ENCODE results near the gene SERPINB8. TPM values are rescaled to one million over a fixed set of nuclear protein-coding genes. Genes with fewer than 3 reads are reported as not detected.

The SERPINB8 gene
- total RNA-seq, 1 experiment from 2014 or later: 2.0 TPM

DNA sequence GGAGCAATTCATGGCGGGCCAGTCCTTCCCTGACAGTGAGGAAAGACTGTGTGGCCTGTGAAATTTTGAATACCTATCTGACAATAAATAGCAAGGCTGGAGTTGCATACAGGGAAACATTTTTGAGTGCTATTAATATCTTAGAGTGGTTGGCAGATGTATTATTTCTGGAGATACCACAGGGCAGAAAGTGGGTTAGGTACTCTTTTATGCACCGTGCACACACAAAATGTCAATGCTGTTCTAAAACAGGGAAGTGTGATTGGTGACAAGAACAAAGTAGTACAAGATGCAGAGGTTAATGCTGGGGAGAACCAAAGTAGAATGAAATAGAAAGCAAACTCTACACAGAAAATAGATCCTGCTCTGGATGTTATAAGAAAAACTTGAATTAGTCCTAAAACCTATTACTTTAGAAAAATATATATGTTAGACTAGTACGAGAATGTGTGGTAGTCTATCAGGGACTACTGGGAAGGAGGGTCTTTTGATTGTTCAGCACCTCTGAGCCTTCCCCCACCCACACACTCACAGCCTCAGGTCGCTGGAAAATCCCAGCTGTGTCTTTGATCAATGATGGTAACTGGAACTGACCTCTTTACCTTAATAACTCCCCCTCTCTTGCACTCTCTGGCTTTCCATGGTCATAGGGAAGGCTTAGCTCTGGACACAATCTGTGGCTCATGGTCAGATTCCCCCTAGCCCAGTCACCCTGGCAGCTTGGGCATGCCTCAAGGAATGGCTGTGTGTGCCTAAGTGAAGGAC, 58.2 kb downstream of the SERPINB8 start:
- ChIA-PET POLR2A (no interaction called here), CTCF (no interaction called here)
- ATAC-seq (no peak), DNase-seq (ENCODE audit: low read depth, low spot score) (no peak)
- Histone ChIP-seq H3K27ac (ENCODE audit: low read length) (no peak overlapping the region), H3K4me3 (ENCODE audit: low read depth in 2 of 2, low read length in 2 of 2) (no peak overlapping the region), H3K27me3 (ENCODE audit: control insufficient read depth, insufficient read depth, low read length) (no peaks in the 10 kb centered on the region), H3K4me1 (ENCODE audit: control insufficient read depth, insufficient read depth, low read length) (no peaks in the 10 kb centered on the region), H3K36me3 (ENCODE audit: control insufficient read depth, insufficient read depth, low read length) (no peaks in the 10 kb centered on the region), H3K9me3 (ENCODE audit: control insufficient read depth, insufficient read depth, low read depth, low read length) (no peaks in the 10 kb centered on the region)
- intact Hi-C loops (cut with micrococcal nuclease; ENCODE audit: unreplicated experiment): no loop called here
- in situ Hi-C loops (cut with HindIII; ENCODE audit: low pct_unique_long_range_greater_than_20kb, low sequenced_read_pairs): no loop called here
- TF ChIP-seq CTCF (IDR thresholded peaks at IDR 0.05): no peak
- TF ChIP-seq REST (IDR thresholded peaks at IDR 0.05; ENCODE audit: insufficient read depth in 1 of 2, low read depth in 2 of 2, low read length in 1 of 2): no peak
- no peak for TF ChIP-seq TCF7L2 (IDR thresholded peaks at IDR 0.05; ENCODE audit: low read depth, low read length)
- TF ChIP-seq SIN3A (IDR thresholded peaks at IDR 0.05; ENCODE audit: borderline replicate concordance, insufficient read depth, low read depth, low read length): no peak
- TF ChIP-seq POLR2AphosphoS5 (IDR thresholded peaks at IDR 0.05; ENCODE audit: low read depth, low read length): no peak
- BruUV-seq (replicated peaks): no TSS peak

DNA sequence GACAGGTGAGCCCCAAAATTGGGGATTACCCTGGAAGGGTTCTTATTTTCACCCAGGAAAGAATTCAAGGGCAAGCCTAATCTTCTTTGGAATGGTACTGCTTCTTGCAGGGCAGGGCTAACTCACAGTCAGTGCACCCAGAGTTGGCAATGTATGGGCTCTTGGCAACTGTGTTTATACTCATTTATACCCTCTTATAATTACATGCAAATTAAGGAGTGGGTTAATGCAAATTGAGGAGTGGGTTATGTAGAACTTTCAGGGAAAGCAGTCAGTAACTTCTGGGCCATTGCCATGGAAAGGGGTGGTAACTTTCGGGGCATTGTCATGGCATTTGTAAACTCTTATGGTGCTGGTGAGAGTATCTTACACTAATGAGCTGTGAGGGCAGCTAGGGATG, 59.2 kb downstream of the SERPINB8 start:
- ChIA-PET CTCF (no interaction called here), POLR2A (no interaction called here)
- no peak for TF ChIP-seq TCF7L2 (IDR thresholded peaks at IDR 0.05; ENCODE audit: low read depth, low read length)
- TF ChIP-seq SIN3A (IDR thresholded peaks at IDR 0.05; ENCODE audit: borderline replicate concordance, insufficient read depth, low read depth, low read length): no peak
- no peak for TF ChIP-seq CTCF (IDR thresholded peaks at IDR 0.05)
- TF ChIP-seq POLR2AphosphoS5 (IDR thresholded peaks at IDR 0.05; ENCODE audit: low read depth, low read length): no peak
- Histone ChIP-seq H3K4me1 (ENCODE audit: control insufficient read depth, insufficient read depth, low read length) (no peaks in the 10 kb centered on the region), H3K27ac (ENCODE audit: low read length) (no peak overlapping the region), H3K27me3 (ENCODE audit: control insufficient read depth, insufficient read depth, low read length) (no peaks in the 10 kb centered on the region), H3K9me3 (ENCODE audit: control insufficient read depth, insufficient read depth, low read depth, low read length) (no peaks in the 10 kb centered on the region), H3K4me3 (ENCODE audit: low read depth in 2 of 2, low read length in 2 of 2) (no peak overlapping the region), H3K36me3 (ENCODE audit: control insufficient read depth, insufficient read depth, low read length) (no peaks in the 10 kb centered on the region)
- in situ Hi-C loops (cut with HindIII; ENCODE audit: low pct_unique_long_range_greater_than_20kb, low sequenced_read_pairs): no loop called here
- BruUV-seq (replicated peaks): no TSS peak
- ATAC-seq (no peak), DNase-seq (ENCODE audit: low read depth, low spot score) (no peak)
- intact Hi-C loops (cut with micrococcal nuclease; ENCODE audit: unreplicated experiment): no loop called here

Data from Panc1 (cell line).